Right cardiac atrium (tissue), 5 donors: ENCODE results near the gene DOCK10. TPM values are rescaled to one million over a fixed set of nuclear protein-coding genes. Genes with fewer than 3 reads are reported as not detected.

Experiments
- ATAC-seq, 2 donors: fragments of 200-7000 bp; cut with Tn5 transposase; one replicate each; pipeline versions ENCODE4 v1.8.0 to v1.9.1; 2020; ENCODE audit warnings: moderate library complexity in 2 of 2, mild to moderate bottlenecking in 1 of 2
- DNase-seq, 3 donors: peaks; one replicate each; pipeline ENCODE4 v3.0.0-alpha.2; 2020
- H3K27ac ChIP-seq: one replicate; pipeline ENCODE4 v1.5.1; 2013; ENCODE audit warnings: mild to moderate bottlenecking, low read length, control low read depth, moderate library complexity
- H3K27me3 ChIP-seq: one replicate; pipeline ENCODE4 v1.6.1; 2013; ENCODE audit not compliant: control insufficient read depth, insufficient read depth
- H3K4me1 ChIP-seq: one replicate; pipeline ENCODE4 v1.6.1; 2013; ENCODE audit warnings: low read length; ENCODE audit not compliant: control insufficient read depth, insufficient read depth
- H3K4me3 ChIP-seq: one replicate; pipeline ENCODE4 v1.5.1; 2013; ENCODE audit warnings: low read length, control low read depth
- H3K9me3 ChIP-seq: one replicate; pipeline ENCODE4 v1.6.1; 2013; ENCODE audit warnings: low read length; ENCODE audit not compliant: control insufficient read depth
- WGBS: extraction: QIAGEN DNeasy Blood & Tissue Kit; methylation state at CpG from one replicate; pipeline ENCODE4 v1.1.7; 2013; 5-methylcytosine and 5-hydroxymethylcytosine counted together
- intact Hi-C, 4 donors: fragments of 100-400 bp; cut with DNase I; formaldehyde crosslinking; loops; one replicate each; pipeline versions ENCODE4 v1.11.0 to v1.14.0; 2022 to 2023
- polyA plus RNA-seq: library from polyadenylated mRNA; stranded (reverse); fragments of 200-250 nt; gene quantifications from one replicate; pipeline ENCODE4 v1.2.3, GENCODE V29; 2013
- total RNA-seq, 4 donors: library from RNA; stranded (reverse); fragmentation: NEBNext Ultra II Directional; extraction: Animal tissue kit (Norgen Biotek cat#: 25700); gene quantifications; one replicate each; pipeline ENCODE4 v1.2.1, GENCODE V29; 2021
- donor health status: healthy with polysubstance abuse.
- donor health status: DM: no; HTN: yes; CAD: no.
- donor health status: DM: no; HTN: no; CAD: no.
- donor health status: DM: no; HTN: yes; CAD: no; lungs with severe emphysema.
- donor health status: DM: yes; HTN: yes; CAD: no.

DOCK10 gene
- total and polyA plus RNA-seq, 5 donors: 0.86 to 6.9 (median 4.8) TPM

DNA sequence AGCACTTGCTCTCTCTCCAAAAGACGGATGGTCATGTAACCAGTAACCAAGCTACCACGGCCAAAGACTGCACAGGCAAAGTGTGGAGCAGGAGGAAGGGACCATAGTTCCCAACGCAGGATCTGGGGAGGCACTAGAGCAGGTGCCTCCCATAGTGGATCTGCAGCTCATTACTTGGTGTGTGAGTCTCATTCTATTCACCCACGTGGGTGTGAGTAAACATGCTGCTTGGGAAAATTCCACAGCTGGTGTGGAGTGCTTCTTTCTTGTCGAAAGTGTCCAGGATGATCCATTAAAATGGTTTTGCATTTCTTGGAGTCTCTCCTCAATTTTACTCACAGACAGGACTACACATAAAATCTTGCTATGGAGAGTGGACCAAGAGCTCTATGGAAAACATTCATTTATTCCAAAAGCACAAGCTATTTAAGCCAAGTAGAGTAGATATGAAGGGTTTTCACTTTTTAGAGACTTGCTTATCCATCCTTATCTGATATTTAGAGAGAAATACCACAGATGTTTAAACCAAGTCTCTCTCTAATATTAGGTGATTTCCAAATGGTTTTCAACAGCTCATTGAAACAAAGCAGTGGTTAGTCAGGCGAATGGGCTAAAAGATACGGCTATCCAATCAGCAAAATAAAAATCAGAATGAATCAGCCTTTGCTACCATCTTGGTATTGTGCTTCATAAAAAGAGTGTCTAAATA, 221.8 kb downstream of the DOCK10 start:
- Histone ChIP-seq H3K27ac (no peak overlapping the region), H3K4me1 (no peaks in the 10 kb centered on the region), H3K4me3 (no peak overlapping the region), H3K9me3 (no peaks in the 10 kb centered on the region), H3K27me3 (no peaks in the 10 kb centered on the region)
- 60% methylated on average over 7 of the region's 7 CpGs for WGBS
- DNase-seq (no peak), ATAC-seq (no peak)
- intact Hi-C loops: no loop called here

DNA sequence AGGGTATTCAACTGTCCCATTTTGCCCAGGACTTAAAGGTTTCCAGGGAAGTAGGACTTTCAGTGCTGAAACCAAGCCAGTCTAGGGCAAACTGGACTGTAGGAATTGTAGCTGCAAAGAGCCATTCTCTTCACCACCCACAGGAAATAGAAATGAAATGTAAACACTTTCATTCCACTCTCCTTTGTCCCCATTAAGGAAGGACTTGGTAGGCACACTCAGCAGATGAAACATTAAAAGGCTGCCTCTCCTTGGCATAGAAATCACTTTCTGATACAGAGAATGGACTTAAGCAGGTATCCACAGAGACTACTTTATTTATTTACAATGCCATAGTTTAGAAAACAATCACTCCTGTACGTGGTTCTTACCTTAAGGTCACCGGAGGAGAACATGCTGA, 223.2 kb downstream of the DOCK10 start:
- ATAC-seq (no peak), DNase-seq (no peak)
- H3K4me1 ChIP-seq: no peaks in the 10 kb centered on the region
- no peak overlapping the region for H3K27ac ChIP-seq
- H3K9me3 ChIP-seq: no peaks in the 10 kb centered on the region
- no peaks in the 10 kb centered on the region for H3K27me3 ChIP-seq
- intact Hi-C loops: no loop called here
- WGBS: 88% methylated on average over 2 of the region's 2 CpGs
- no peak overlapping the region for H3K4me3 ChIP-seq

DNA sequence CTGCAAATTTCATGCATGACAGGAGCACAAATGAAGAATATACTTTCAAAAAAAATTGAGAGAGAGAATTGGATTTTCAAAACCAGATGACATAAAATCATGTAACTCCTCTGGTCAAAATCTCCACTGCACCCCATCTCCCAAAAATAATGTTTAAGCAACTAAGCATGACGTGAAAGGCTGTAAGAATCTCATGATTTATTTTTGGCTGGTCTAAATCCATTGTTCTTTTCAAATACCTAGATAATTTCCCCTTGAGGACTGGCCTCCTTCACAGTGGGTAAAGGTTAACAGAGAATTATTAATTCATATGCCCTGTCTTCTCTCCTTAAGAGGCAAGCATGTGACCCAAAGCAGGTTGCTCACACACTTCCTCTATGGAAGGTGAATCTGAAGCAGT, 224.6 kb downstream of the DOCK10 start:
- no peak overlapping the region for H3K4me3 ChIP-seq
- H3K9me3 ChIP-seq: no peaks in the 10 kb centered on the region
- WGBS: 52% methylated on average over 1 of the region's 1 CpG
- ATAC-seq (no peak), DNase-seq (no peak)
- H3K4me1 ChIP-seq: no peaks in the 10 kb centered on the region
- H3K27me3 ChIP-seq: no peaks in the 10 kb centered on the region
- intact Hi-C loops: no loop called here
- no peak overlapping the region for H3K27ac ChIP-seq

DNA sequence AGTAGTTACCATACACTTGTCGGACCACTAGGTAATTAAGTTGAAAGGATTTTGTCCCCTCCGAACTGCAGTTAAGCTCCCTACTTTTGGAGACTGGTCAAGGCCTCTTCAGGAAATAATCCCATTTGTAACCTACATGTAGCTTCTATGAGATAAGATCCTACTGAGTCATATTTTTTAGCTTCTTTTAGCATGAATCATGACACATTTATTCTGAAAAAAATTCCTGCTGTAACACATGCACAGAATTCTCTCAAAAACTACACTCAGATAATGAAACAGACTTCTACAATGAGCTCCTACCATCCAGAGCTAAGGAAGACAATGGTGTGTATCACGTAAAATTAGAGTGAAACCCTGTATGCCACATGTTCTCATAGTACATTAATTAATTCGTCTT, 225.5 kb downstream of the DOCK10 start:
- Histone ChIP-seq H3K9me3 (no peaks in the 10 kb centered on the region), H3K27ac (no peak overlapping the region), H3K27me3 (no peaks in the 10 kb centered on the region), H3K4me1 (no peaks in the 10 kb centered on the region), H3K4me3 (no peak overlapping the region)
- ATAC-seq (no peak), DNase-seq (no peak)
- intact Hi-C loops: no loop called here
- WGBS: 73% methylated on average over 4 of the region's 4 CpGs

DNA sequence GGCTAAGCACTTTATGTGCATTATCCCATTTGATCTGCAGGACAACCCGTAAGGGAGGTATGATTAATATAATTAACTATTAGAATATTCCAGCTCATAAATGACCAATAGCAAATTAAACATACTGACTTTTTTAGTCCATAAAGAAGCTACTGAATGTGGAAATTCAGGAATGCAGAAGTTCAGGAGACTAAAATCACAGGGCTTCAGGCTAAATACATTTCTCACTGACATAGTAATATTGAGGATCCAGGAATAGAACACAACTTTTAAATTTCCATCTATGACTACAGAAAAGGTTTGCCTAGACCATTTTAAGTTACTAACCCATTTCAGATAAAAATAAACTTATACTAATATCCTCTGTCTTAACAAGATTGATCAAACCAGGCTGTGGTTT, 228.7 kb downstream of the DOCK10 start:
- Histone ChIP-seq H3K27ac (no peak overlapping the region), H3K4me3 (no peak overlapping the region), H3K4me1 (no peaks in the 10 kb centered on the region), H3K27me3 (no peaks in the 10 kb centered on the region), H3K9me3 (no peaks in the 10 kb centered on the region)
- 90% methylated on average over 1 of the region's 1 CpG for WGBS
- intact Hi-C loops: no loop called here
- ATAC-seq (no peak), DNase-seq (no peak)

DNA sequence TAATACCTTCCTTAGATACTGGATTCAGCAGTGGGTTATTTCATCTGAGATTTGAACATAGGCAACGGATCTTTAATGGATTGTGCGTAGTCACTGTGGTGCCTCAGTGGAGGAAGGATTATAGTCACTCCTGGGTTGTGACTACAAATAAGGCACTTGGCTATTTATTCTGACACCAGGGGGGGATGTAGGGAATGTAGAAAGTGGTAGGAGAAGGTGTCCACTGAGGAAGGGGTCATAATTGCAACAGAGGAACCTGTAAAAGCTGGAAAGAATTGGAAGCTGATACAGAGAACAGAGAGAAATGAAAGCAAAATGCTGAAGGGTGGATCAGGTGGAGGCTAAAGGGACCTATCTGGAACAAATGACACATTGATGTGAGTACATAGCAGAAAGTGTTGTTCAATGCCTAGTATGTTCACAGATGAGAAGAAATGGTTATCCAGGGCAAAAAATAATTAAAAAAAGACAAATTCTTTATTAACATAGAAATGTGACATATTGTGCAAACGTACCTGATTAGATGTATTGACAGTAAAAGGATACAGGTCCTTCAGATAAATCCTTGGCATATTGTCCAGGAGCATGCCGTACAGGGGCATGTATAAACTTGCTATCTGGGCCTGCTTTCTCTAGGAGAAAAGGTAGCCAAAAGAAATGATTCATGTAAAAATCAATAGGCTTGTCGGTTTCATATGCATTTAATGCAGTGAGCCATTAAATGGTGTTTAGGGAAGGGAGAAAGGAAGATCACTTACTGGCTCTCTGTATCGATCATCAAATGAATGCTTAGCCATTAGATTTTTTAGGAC, 234.9 kb downstream of the DOCK10 start:
- 81% methylated on average over 6 of the region's 6 CpGs for WGBS
- DNase-seq (no peak), ATAC-seq (no peak)
- Histone ChIP-seq H3K4me3 (no peak overlapping the region), H3K9me3 (no peaks in the 10 kb centered on the region), H3K27me3 (no peaks in the 10 kb centered on the region), H3K4me1 (no peaks in the 10 kb centered on the region), H3K27ac (no peak overlapping the region)
- intact Hi-C loops: no loop called here

DNA sequence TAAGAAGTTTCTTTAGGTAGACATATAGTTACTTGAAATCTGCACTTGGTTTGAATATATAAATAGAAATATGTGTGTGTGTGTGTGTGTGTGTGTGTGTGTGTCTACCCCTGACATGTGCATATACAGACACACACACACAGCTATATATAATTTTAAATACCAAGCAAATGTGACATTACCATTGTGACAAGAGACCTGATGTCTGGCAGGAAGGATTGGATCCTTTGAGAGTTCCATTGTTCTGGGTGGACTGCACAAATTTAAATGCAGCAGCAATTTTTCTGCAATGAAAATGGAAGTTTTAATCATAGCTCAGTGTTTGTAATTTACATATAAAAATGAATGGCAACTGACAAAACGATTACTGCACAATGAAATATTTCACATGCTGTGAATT, 238.3 kb downstream of the DOCK10 start:
- 78% methylated on average over 1 of the region's 1 CpG for WGBS
- ATAC-seq: no peak
- intact Hi-C loops: no loop called here

DNA sequence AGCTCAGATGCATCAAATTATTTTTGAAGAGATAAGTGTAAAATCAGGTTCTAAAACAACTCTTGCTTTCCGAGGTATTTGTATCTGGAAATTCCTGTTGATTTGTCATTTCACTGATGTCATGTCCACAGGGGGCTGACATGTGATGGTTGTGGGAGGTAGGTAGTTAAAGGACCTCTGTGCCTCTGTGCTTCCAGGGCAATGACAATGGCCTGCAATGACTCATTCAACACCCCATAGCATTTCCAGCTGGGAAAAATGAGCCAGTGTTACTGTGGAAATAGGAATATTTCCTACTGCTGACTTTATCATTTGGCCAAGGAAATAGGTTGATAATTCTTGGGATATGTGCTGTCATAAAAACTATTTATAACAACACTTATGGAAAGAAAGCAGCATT, 239.9 kb downstream of the DOCK10 start:
- Histone ChIP-seq H3K27ac (no peak overlapping the region), H3K4me1 (no peaks in the 10 kb centered on the region), H3K27me3 (no peaks in the 10 kb centered on the region), H3K4me3 (no peak overlapping the region), H3K9me3 (no peaks in the 10 kb centered on the region)
- ATAC-seq (peak in 1 of 2 donors; percentile 47), DNase-seq (no peak)
- WGBS: 25% methylated on average over 1 of the region's 1 CpG
- intact Hi-C loops: no loop called here

More for the DNA sequence above, 238.3 kb downstream of the DOCK10 start:
- no peaks in the 10 kb centered on the region for H3K27me3 ChIP-seq
- H3K9me3 ChIP-seq: no peaks in the 10 kb centered on the region
- no peak overlapping the region for H3K4me3 ChIP-seq
- H3K27ac ChIP-seq: no peak overlapping the region
- H3K4me1 ChIP-seq: no peaks in the 10 kb centered on the region
- no peak for DNase-seq

DNA sequence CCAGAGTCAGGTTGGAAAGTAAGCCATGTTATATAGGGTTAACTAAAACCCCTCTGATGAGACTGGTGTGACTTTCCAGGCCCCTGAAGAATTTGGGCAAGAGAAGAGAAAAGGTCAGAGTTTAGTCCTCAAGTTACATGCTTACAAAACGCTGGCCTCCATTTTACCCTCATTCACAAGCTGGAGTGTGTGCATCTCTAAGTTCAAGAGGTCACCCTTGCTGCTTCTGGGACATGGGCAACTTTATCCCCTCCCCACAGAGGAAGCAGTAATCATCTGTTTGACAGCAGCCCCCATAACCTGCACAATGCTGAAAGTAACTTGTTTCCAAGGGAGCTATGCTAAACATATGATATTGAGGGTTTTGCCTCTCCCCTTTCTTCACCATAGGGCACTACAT, 240.9 kb downstream of the DOCK10 start:
- no peak overlapping the region for H3K27ac ChIP-seq
- 38% methylated on average over 1 of the region's 1 CpG for WGBS
- intact Hi-C loops: no loop called here
- no peaks in the 10 kb centered on the region for H3K9me3 ChIP-seq
- DNase-seq (no peak), ATAC-seq (no peak)
- no peaks in the 10 kb centered on the region for H3K4me1 ChIP-seq
- H3K27me3 ChIP-seq: no peaks in the 10 kb centered on the region
- no peak overlapping the region for H3K4me3 ChIP-seq

DNA sequence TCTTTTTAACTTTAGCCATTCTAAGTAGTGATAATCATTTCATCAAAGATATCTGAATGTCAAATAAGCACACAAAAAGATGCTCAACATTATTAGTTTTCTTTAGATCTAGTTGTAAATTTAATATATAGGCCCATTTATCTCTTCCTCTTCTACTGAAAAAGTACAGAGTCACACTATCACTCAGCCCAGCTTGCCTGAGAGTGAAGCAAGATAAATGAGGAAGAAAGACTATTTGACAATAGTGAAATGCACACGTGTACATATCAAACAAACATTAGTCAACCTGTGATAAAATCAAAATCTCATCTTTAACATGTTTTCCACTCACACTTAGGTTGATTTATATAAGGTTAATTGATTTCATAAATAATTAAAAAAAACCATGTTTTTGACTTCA, 242.6 kb downstream of the DOCK10 start:
- intact Hi-C loops: no loop called here
- H3K4me1 ChIP-seq: no peaks in the 10 kb centered on the region
- H3K27me3 ChIP-seq: no peaks in the 10 kb centered on the region
- WGBS: 48% methylated on average over 1 of the region's 1 CpG
- ATAC-seq (no peak), DNase-seq (no peak)
- no peak overlapping the region for H3K27ac ChIP-seq
- no peak overlapping the region for H3K4me3 ChIP-seq
- no peaks in the 10 kb centered on the region for H3K9me3 ChIP-seq

DNA sequence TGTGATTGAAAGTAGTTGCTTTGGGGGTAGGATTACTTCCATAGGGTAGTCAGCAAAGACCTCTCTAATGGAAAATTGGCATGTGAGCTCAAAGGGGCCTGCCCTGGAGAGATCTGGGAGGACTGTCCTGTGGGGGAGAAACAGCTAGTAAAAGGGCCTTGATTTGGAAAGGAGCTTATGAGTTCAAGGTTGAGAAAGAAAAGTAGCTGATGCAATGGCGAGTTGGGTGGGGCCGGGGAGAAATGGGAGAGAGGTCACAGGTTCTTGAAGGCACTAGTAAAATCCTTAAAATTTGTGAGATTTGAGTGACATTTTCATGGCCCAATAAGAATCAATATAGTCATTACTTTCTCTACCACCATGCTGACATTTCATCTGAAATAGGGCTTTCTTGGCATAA, 244.1 kb downstream of the DOCK10 start:
- WGBS: 96% methylated on average over 2 of the region's 2 CpGs
- Histone ChIP-seq H3K27ac (no peak overlapping the region), H3K9me3 (no peaks in the 10 kb centered on the region), H3K4me1 (no peaks in the 10 kb centered on the region), H3K4me3 (no peak overlapping the region), H3K27me3 (no peaks in the 10 kb centered on the region)
- ATAC-seq (no peak), DNase-seq (no peak)
- intact Hi-C loops: no loop called here
